ENCODE measurements around the gene A1BG. TPM values are rescaled to one million over a fixed set of nuclear protein-coding genes. Genes with fewer than 3 reads are reported as not detected.

A1BG gene
- total RNA-seq, 1 donor = 1.3 TPM

GRCh38 chr19:58338825-58339558 lies 14.3 kb downstream of the A1BG start:
- H3K4me3 ChIP-seq (ENCODE audit: low read depth, low read length) = no peak overlapping the region
- no peak for TF ChIP-seq CTCF (IDR thresholded peaks at IDR 0.05; ENCODE audit: insufficient read depth, low read depth, low read length)
- no peak for DNase-seq (ENCODE audit: low read depth)

GRCh38 chr19:58338336-58338735 lies 15.0 kb downstream of the A1BG start:
- no peak for DNase-seq (ENCODE audit: low read depth)
- H3K4me3 ChIP-seq (ENCODE audit: low read depth, low read length) = no peak overlapping the region
- TF ChIP-seq CTCF (IDR thresholded peaks at IDR 0.05; ENCODE audit: insufficient read depth, low read depth, low read length) = no peak

- no peak for DNase-seq (ENCODE audit: low read depth)
- TF ChIP-seq CTCF (IDR thresholded peaks at IDR 0.05; ENCODE audit: insufficient read depth, low read depth, low read length) = no peak
- H3K4me3 ChIP-seq (ENCODE audit: low read depth, low read length) = no peak overlapping the region
Observed at GRCh38 chr19:58336820-58337219, 16.5 kb downstream of the A1BG start.

GRCh38 chr19:58336216-58336615 lies 17.1 kb downstream of the A1BG start:
- DNase-seq (ENCODE audit: low read depth) = no peak
- TF ChIP-seq CTCF (IDR thresholded peaks at IDR 0.05; ENCODE audit: insufficient read depth, low read depth, low read length) = no peak
- H3K4me3 ChIP-seq (ENCODE audit: low read depth, low read length) = no peak overlapping the region

- no peak for TF ChIP-seq CTCF (IDR thresholded peaks at IDR 0.05; ENCODE audit: insufficient read depth, low read depth, low read length)
- no peak overlapping the region for H3K4me3 ChIP-seq (ENCODE audit: low read depth, low read length)
- DNase-seq (ENCODE audit: low read depth) = no peak
Observed at GRCh38 chr19:58335630-58336029, 17.7 kb downstream of the A1BG start.

GRCh38 chr19:58334691-58335249 lies 18.5 kb downstream of the A1BG start:
- H3K4me3 ChIP-seq (ENCODE audit: low read depth, low read length) = no peak overlapping the region
- no peak for TF ChIP-seq CTCF (IDR thresholded peaks at IDR 0.05; ENCODE audit: insufficient read depth, low read depth, low read length)

More at GRCh38 chr19:58334691-58335249, 18.5 kb downstream of the A1BG start:
- no peak for DNase-seq (ENCODE audit: low read depth)
